ENCODE data around the gene TSLP. TPM values are rescaled to one million over a fixed set of nuclear protein-coding genes. Genes with fewer than 3 reads are reported as not detected.

The TSLP gene
- total RNA-seq, 1 experiment from 2014 or later, result not detected

GRCh38 chr5:111083323-111083722 lies 11.8 kb downstream of the TSLP start:
- no peaks in the 10 kb centered on the region for H3K36me3 Mint-ChIP-seq (ENCODE audit: insufficient read depth, unreplicated experiment)
- ChIA-PET POLR2A (no interaction called here), CTCF (no interaction called here)
- intact Hi-C loops (cut with micrococcal nuclease; ENCODE audit: unreplicated experiment), result no loop called here
- H3K9me3 ChIP-seq, result no peaks in the 10 kb centered on the region
- no peak overlapping the region for H3K4me3 Mint-ChIP-seq (ENCODE audit: unreplicated experiment)
- H3K4me1 ChIP-seq, result no peaks in the 10 kb centered on the region
- no peaks in the 10 kb centered on the region for H3K9me3 Mint-ChIP-seq (ENCODE audit: unreplicated experiment)
- H3K27me3 ChIP-seq (replicated peaks; ENCODE audit: control insufficient read depth, insufficient read depth, low read length), result no peaks in the 10 kb centered on the region
- no peak for DNase-seq
- TF ChIP-seq, protein P1, sequence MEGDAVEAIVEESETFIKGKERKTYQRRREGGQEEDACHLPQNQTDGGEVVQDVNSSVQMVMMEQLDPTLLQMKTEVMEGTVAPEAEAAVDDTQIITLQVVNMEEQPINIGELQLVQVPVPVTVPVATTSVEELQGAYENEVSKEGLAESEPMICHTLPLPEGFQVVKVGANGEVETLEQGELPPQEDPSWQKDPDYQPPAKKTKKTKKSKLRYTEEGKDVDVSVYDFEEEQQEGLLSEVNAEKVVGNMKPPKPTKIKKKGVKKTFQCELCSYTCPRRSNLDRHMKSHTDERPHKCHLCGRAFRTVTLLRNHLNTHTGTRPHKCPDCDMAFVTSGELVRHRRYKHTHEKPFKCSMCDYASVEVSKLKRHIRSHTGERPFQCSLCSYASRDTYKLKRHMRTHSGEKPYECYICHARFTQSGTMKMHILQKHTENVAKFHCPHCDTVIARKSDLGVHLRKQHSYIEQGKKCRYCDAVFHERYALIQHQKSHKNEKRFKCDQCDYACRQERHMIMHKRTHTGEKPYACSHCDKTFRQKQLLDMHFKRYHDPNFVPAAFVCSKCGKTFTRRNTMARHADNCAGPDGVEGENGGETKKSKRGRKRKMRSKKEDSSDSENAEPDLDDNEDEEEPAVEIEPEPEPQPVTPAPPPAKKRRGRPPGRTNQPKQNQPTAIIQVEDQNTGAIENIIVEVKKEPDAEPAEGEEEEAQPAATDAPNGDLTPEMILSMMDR (IDR thresholded peaks at IDR 0.05; ENCODE audit: insufficient read depth in 1 of 2, low read depth in 1 of 2, low read length in 1 of 2, severe bottlenecking in 1 of 2, unreplicated experiment in 1 of 2), result no peak
- peaks cover 10% of the 10 kb centered on the region for H3K27me3 Mint-ChIP-seq (ENCODE audit: insufficient read depth, unreplicated experiment)
- no peaks in the 10 kb centered on the region for H3K36me3 ChIP-seq (ENCODE audit: control insufficient read depth, insufficient read depth, low read length)
- no peak overlapping the region for H3K27ac Mint-ChIP-seq (ENCODE audit: unreplicated experiment)
- BruUV-seq (replicated peaks), result no TSS peak
- no peaks in the 10 kb centered on the region for H3K4me1 Mint-ChIP-seq (ENCODE audit: low read depth, unreplicated experiment)
- no peak overlapping the region for H3K4me3 ChIP-seq (ENCODE audit: low read depth, low read length)

DNA sequence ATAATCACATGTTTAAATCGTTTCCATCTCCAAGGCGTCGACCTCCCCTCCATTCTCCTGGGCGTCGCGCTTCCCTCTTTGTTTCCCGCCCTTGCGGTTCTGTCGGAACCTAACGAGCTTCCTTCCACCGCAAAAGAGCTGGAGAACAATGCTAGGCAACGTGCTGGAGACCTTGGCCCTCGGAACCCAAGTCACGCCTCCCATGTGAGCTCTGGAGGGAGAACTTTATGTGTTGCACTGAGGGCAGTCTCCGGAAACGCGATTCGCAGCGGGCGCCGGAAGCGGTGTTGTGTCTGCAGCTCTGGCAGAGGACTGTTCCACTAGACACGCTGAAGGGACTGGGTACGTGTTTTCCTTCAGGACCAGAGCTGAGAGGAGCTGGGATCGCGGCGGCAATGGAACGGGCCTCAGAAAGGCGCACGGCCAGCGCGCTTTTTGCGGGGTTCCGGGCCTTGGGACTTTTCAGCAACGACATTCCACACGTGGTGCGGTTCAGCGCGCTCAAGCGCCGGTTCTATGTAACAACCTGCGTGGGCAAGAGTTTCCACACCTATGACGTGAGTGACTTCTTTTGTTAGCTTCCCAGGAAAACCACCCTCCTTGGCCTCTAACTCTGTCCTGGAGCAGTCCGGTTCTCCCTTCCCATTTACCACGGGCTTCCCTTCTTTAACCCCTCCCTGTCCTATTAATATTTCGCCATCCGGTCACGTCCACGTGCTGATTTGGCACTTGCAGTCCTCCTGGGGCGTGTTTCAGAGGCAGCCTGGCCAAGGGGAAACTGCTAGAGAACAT lies 20.7 kb downstream of the TSLP start, which contains the start of gene WDR36:
Gene WDR36 (plus strand): TSS at position 287 of the 792 bp plus-strand sequence. CDS start 109 bp downstream, at position 396.
- intact Hi-C loops (cut with micrococcal nuclease; ENCODE audit: unreplicated experiment), result no loop called here

DNA sequence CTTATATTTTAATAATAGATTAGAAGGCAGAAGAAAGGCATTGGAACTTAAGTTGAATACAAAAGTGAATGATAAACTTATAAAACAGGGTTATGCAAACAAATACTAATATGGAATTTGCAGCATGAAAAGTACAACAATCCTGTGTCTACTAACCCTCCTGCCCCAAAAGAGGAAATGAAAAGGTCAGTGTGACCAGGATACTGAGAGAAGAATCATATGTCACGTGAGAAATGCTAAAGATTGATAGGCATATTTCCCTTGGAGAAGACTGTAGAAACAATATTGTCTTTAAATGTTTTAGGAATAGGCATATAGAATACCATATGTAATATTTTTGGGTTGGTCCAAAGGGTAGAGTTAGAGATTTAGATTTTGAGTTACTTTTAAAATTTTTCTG lies 24.5 kb downstream of the TSLP start:
- no peaks in the 10 kb centered on the region for H3K27me3 ChIP-seq (replicated peaks; ENCODE audit: control insufficient read depth, insufficient read depth, low read length)
- intact Hi-C loops (cut with micrococcal nuclease; ENCODE audit: unreplicated experiment), result no loop called here
- H3K4me3 ChIP-seq (ENCODE audit: low read depth, low read length), result no peak overlapping the region
- Mint-ChIP-seq H3K36me3 (ENCODE audit: insufficient read depth, unreplicated experiment) (peaks cover 30% of the 10 kb centered on the region), H3K4me1 (ENCODE audit: low read depth, unreplicated experiment) (peaks cover 13% of the 10 kb centered on the region), H3K4me3 (ENCODE audit: unreplicated experiment) (no peak overlapping the region), H3K27ac (ENCODE audit: unreplicated experiment) (no peak overlapping the region), H3K9me3 (ENCODE audit: unreplicated experiment) (no peaks in the 10 kb centered on the region), H3K27me3 (ENCODE audit: insufficient read depth, unreplicated experiment) (peaks cover 2% of the 10 kb centered on the region)
- CTCF ChIA-PET, result no interaction called here
- H3K9me3 ChIP-seq, result no peaks in the 10 kb centered on the region
- no TSS peak for BruUV-seq (replicated peaks)
- POLR2A ChIA-PET, result no interaction called here
- TF ChIP-seq, protein P1 (IDR thresholded peaks at IDR 0.05; ENCODE audit: insufficient read depth in 1 of 2, low read depth in 1 of 2, low read length in 1 of 2, severe bottlenecking in 1 of 2, unreplicated experiment in 1 of 2), result no peak
- DNase-seq, result no peak
- H3K4me1 ChIP-seq, result peaks cover 13% of the 10 kb centered on the region
- H3K36me3 ChIP-seq (ENCODE audit: control insufficient read depth, insufficient read depth, low read length), result no peaks in the 10 kb centered on the region

More for the DNA sequence above, 20.7 kb downstream of the TSLP start, which contains the start of gene WDR36:
- H3K9me3 ChIP-seq, result no peaks in the 10 kb centered on the region
- peak within 1 kb of the TSS; percentile 92 for H3K4me3 Mint-ChIP-seq (ENCODE audit: unreplicated experiment)
- peak within 1 kb of the TSS; percentile 88 for H3K4me3 ChIP-seq (ENCODE audit: low read depth, low read length)
- H3K36me3 ChIP-seq (ENCODE audit: control insufficient read depth, insufficient read depth, low read length), result no peaks in the 10 kb centered on the region
- H3K27ac Mint-ChIP-seq (ENCODE audit: unreplicated experiment), result peak within 1 kb of the TSS; percentile 72
- peaks cover 13% of the 10 kb centered on the region for H3K4me1 Mint-ChIP-seq (ENCODE audit: low read depth, unreplicated experiment)
- ChIA-PET CTCF (no interaction called here), POLR2A (no interaction called here)
- DNase-seq, result peak; percentile 92 to 93
- peaks cover 5% of the 10 kb centered on the region for H3K27me3 Mint-ChIP-seq (ENCODE audit: insufficient read depth, unreplicated experiment)
- no peaks in the 10 kb centered on the region for H3K27me3 ChIP-seq (replicated peaks; ENCODE audit: control insufficient read depth, insufficient read depth, low read length)
- H3K36me3 Mint-ChIP-seq (ENCODE audit: insufficient read depth, unreplicated experiment), result peaks cover 17% of the 10 kb centered on the region
- TF ChIP-seq, protein P1 (IDR thresholded peaks at IDR 0.05; ENCODE audit: insufficient read depth in 1 of 2, low read depth in 1 of 2, low read length in 1 of 2, severe bottlenecking in 1 of 2, unreplicated experiment in 1 of 2), result no peak
- H3K4me1 ChIP-seq, result peaks cover 14% of the 10 kb centered on the region
- BruUV-seq (replicated peaks), result TSS peak; percentile 36
- no peaks in the 10 kb centered on the region for H3K9me3 Mint-ChIP-seq (ENCODE audit: unreplicated experiment)
